DOHH2 (cell line): ENCODE results near the gene FCHSD2.

ENCODE experiments used
- H3F3A ChIP-seq: fragments of 200-600 bp; sonication (generic), shearing (Covaris generic); 2 replicates; pipeline ENCODE4 v1.6.0; 2016; ENCODE audit warnings: antibody characterized with exemption, mild to moderate bottlenecking; ENCODE audit not compliant: control insufficient read depth, insufficient read depth
- H3K27ac ChIP-seq: fragments of 200-600 bp; sonication (generic); 2 replicates; pipeline ENCODE4 v1.5.1; 2014; ENCODE audit warnings: low read depth, mild to moderate bottlenecking, low read length, moderate library complexity
- H3K27me3 ChIP-seq: fragments of 200-600 bp; sonication (generic); 2 replicates; pipeline ENCODE4 v1.6.1; 2014; ENCODE audit warnings: mild to moderate bottlenecking, low read length, mixed read lengths; ENCODE audit not compliant: control insufficient read depth
- H3K36me3 ChIP-seq: fragments of 200-600 bp; sonication (generic); 2 replicates; pipeline ENCODE4 v1.6.1; 2014; ENCODE audit warnings: mild to moderate bottlenecking, low read length, moderate library complexity, mixed read lengths; ENCODE audit not compliant: control insufficient read depth
- H3K4me1 ChIP-seq: fragments of 200-600 bp; sonication (generic); 2 replicates; pipeline ENCODE4 v1.6.1; 2014; ENCODE audit warnings: mild to moderate bottlenecking, low read length, mixed read lengths; ENCODE audit not compliant: control insufficient read depth
- H3K4me2 ChIP-seq: fragments of 200-600 bp; sonication (generic); 2 replicates; pipeline ENCODE4 v1.6.0; 2014; ENCODE audit warnings: mild to moderate bottlenecking, low read length, moderate library complexity
- H3K4me3 ChIP-seq: fragments of 200-600 bp; sonication (generic); 2 replicates; pipeline ENCODE4 v1.5.1; 2014; ENCODE audit warnings: mild to moderate bottlenecking, low read length, mixed read lengths
- H3K79me2 ChIP-seq: fragments of 200-600 bp; sonication (generic); 2 replicates; pipeline ENCODE4 v1.6.1; 2014; ENCODE audit warnings: mild to moderate bottlenecking, low read length, mixed read lengths; ENCODE audit not compliant: control insufficient read depth
- H3K9me2 ChIP-seq: fragments of 200-600 bp; sonication (generic); replicated peaks from 2 replicates; pipeline ENCODE4 v1.6.1; 2014; ENCODE audit warnings: mild to moderate bottlenecking, low read length, mixed read lengths; ENCODE audit not compliant: control insufficient read depth
- H3K9me3 ChIP-seq: fragments of 200-600 bp; sonication (generic); 2 replicates; pipeline ENCODE4 v1.6.1; 2014; ENCODE audit warnings: antibody characterized with exemption, low read length, mixed read lengths; ENCODE audit not compliant: control insufficient read depth, insufficient read depth
- H4K20me1 ChIP-seq: fragments of 200-600 bp; sonication (generic); 2 replicates; pipeline ENCODE4 v1.6.0; 2014; ENCODE audit warnings: low read depth, mild to moderate bottlenecking, antibody characterized with exemption, low read length, moderate library complexity; ENCODE audit not compliant: control insufficient read depth, insufficient read depth
- CTCF ChIP-seq: fragments of 200-600 bp; sonication (generic); IDR thresholded peaks from one replicate; pipeline ENCODE4 v1.5.1; 2014; ENCODE audit warnings: antibody characterized with exemption, mild to moderate bottlenecking, low read depth, low read length; ENCODE audit not compliant: poor library complexity, severe bottlenecking
- EZH2phosphoT487 ChIP-seq: fragments of 200-600 bp; sonication (generic); IDR thresholded peaks from 2 replicates; pipeline ENCODE4 v1.6.1; 2017; ENCODE audit warnings: borderline replicate concordance, mild to moderate bottlenecking, antibody characterized with exemption, low read length, moderate library complexity, mixed read lengths

FCHSD2 gene

GRCh38 chr11:72886619-72887018, 255.5 kb downstream of the FCHSD2 start:
- no peak for TF ChIP-seq EZH2phosphoT487
- TF ChIP-seq CTCF = no peak

GRCh38 chr11:72885749-72886609, 256.1 kb downstream of the FCHSD2 start:
- Histone ChIP-seq H3F3A (peaks cover 10% of the 10 kb centered on the region), H3K4me1 (peaks cover 6% of the 10 kb centered on the region), H3K27me3 (no peaks in the 10 kb centered on the region), H3K9me3 (no peaks in the 10 kb centered on the region), H3K27ac (no peak overlapping the region), H3K79me2 (peaks cover 13% of the 10 kb centered on the region), H3K4me3 (no peak overlapping the region), H3K4me2 (no peak overlapping the region), H4K20me1 (no peaks in the 10 kb centered on the region), H3K36me3 (peaks cover 82% of the 10 kb centered on the region), H3K9me2 (no peaks in the 10 kb centered on the region)
- TF ChIP-seq EZH2phosphoT487 (no peak), CTCF (no peak)

More at GRCh38 chr11:72886619-72887018, 255.5 kb downstream of the FCHSD2 start:
- Histone ChIP-seq H4K20me1 (no peaks in the 10 kb centered on the region), H3F3A (peaks cover 6% of the 10 kb centered on the region), H3K4me3 (no peak overlapping the region), H3K4me2 (no peak overlapping the region), H3K79me2 (peaks cover 8% of the 10 kb centered on the region), H3K4me1 (peaks cover under 1% of the 10 kb centered on the region; the same call in 1 of the 2 replicates), H3K27ac (no peak overlapping the region), H3K27me3 (no peaks in the 10 kb centered on the region), H3K36me3 (peaks cover 78% of the 10 kb centered on the region), H3K9me2 (no peaks in the 10 kb centered on the region), H3K9me3 (no peaks in the 10 kb centered on the region)

GRCh38 chr11:72876147-72876546, 266.0 kb downstream of the FCHSD2 start:
- Histone ChIP-seq H3K4me2 (no peak overlapping the region), H4K20me1 (no peaks in the 10 kb centered on the region), H3F3A (peaks cover 11% of the 10 kb centered on the region), H3K9me3 (no peaks in the 10 kb centered on the region), H3K9me2 (no peaks in the 10 kb centered on the region), H3K4me1 (peaks cover 1% of the 10 kb centered on the region), H3K79me2 (peaks cover 12% of the 10 kb centered on the region), H3K36me3 (peaks cover 89% of the 10 kb centered on the region), H3K4me3 (no peak overlapping the region), H3K27ac (no peak overlapping the region), H3K27me3 (no peaks in the 10 kb centered on the region)
- no peak for TF ChIP-seq CTCF
- TF ChIP-seq EZH2phosphoT487 = no peak
